Osteoblast (primary cell): ENCODE measurements around the gene NEGR1. TPM values are rescaled to one million over a fixed set of nuclear protein-coding genes. Genes with fewer than 3 reads are reported as not detected.

Source experiments
- DNase-seq: peaks from one replicate; pipeline ENCODE4 v3.0.0; 2011; ENCODE audit warnings: low spot score, mixed read lengths; ENCODE audit not compliant: insufficient read length; ENCODE audit errors: missing footprints
- H2AFZ ChIP-seq: 2 replicates; pipeline ENCODE4 v1.6.0; 2011; ENCODE audit warnings: mild to moderate bottlenecking, low read length
- H3K27ac ChIP-seq: 2 replicates; pipeline ENCODE4 v1.5.1; 2011; ENCODE audit warnings: mild to moderate bottlenecking, low read depth, low read length, moderate library complexity
- H3K27me3 ChIP-seq: 2 replicates; pipeline ENCODE4 v1.6.0; 2012; ENCODE audit warnings: mild to moderate bottlenecking, control low read depth, inconsistent platforms, low read length, moderate library complexity; ENCODE audit not compliant: insufficient read depth
- H3K36me3 ChIP-seq: 2 replicates; pipeline ENCODE4 v1.5.1; 2011; ENCODE audit warnings: mild to moderate bottlenecking, low read length, control low read depth, moderate library complexity; ENCODE audit not compliant: insufficient read depth
- H3K4me1 ChIP-seq: 2 replicates; pipeline ENCODE4 v1.5.1; 2011; ENCODE audit warnings: mild to moderate bottlenecking, low read length, control low read depth, moderate library complexity; ENCODE audit not compliant: insufficient read depth
- H3K4me2 ChIP-seq: 2 replicates; pipeline ENCODE4 v1.6.0; 2011; ENCODE audit warnings: mild to moderate bottlenecking, low read length; ENCODE audit not compliant: insufficient read depth
- H3K4me3 ChIP-seq: fragments of 200-600 bp; sonication (generic); 3 replicates; pipeline ENCODE4 v1.5.1; 2012; ENCODE audit warnings: mild to moderate bottlenecking, low read length, inconsistent platforms; ENCODE audit not compliant: insufficient read depth
- H3K79me2 ChIP-seq: 2 replicates; pipeline ENCODE4 v1.6.0; 2012; ENCODE audit warnings: mild to moderate bottlenecking, low read length, control low read depth, inconsistent platforms; ENCODE audit not compliant: insufficient read depth
- H3K9me3 ChIP-seq: 2 replicates; pipeline ENCODE4 v1.5.1; 2011; ENCODE audit warnings: low read depth, low read length, control low read depth
- H4K20me1 ChIP-seq: 2 replicates; pipeline ENCODE4 v1.6.0; 2012; ENCODE audit warnings: mild to moderate bottlenecking, low read length, control low read depth; ENCODE audit not compliant: insufficient read depth
- total RNA-seq: library from RNA; depleted of rRNA; stranded (reverse); fragments of >200 nt; gene quantifications from 2 replicates; pipeline ENCODE4 v1.2.3, GENCODE V29; 2012
- TF ChIP-seq, protein P1 (sequence below): IDR thresholded peaks from 2 replicates; pipeline ENCODE4 v1.5.1; 2011; ENCODE audit warnings: mild to moderate bottlenecking, low read depth, low read length, moderate library complexity; ENCODE audit errors: extremely low read depth

NEGR1 gene
- total RNA-seq, 1 donor = 18.1 TPM

DNA sequence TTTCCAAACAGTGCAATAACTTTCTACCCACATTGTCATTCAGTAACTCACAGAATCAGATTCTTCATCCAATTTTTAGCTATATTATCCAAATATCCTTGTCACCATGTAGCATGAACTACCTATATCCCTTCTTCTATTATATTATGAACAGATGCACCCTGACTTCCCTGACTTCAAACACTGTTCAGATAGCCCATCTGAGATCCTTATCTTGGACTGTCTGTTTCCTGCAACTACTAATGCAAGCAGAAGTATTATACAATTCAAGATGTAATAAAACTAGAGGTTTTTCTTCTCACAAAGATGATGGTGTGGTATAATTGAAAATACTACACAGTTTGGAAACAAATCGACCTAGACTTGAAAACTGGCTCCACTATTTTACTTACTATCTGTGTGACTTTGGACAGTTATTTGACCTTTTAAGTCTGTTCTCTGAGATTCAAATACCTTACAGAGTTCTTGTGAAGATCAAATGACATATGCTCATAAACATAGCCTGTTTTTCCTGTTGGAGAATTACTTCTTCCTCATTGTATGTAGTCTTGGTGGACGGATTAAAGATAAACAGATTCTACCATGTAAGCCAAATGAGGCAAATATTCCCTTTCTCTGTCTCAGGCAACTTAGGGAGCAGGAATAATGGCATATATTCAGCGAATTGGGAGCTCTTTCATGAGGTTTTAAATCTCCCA is 793.6 kb downstream of the NEGR1 start:
- Histone ChIP-seq H3K27ac (no peak overlapping the region), H4K20me1 (no peaks in the 10 kb centered on the region), H3K36me3 (no peaks in the 10 kb centered on the region), H3K79me2 (no peaks in the 10 kb centered on the region), H3K4me2 (no peak overlapping the region), H3K4me1 (no peaks in the 10 kb centered on the region), H3K4me3 (no peak overlapping the region), H3K27me3 (no peaks in the 10 kb centered on the region), H2AFZ (no peak overlapping the region), H3K9me3 (no peaks in the 10 kb centered on the region)
- DNase-seq = no peak
- TF ChIP-seq, protein P1, sequence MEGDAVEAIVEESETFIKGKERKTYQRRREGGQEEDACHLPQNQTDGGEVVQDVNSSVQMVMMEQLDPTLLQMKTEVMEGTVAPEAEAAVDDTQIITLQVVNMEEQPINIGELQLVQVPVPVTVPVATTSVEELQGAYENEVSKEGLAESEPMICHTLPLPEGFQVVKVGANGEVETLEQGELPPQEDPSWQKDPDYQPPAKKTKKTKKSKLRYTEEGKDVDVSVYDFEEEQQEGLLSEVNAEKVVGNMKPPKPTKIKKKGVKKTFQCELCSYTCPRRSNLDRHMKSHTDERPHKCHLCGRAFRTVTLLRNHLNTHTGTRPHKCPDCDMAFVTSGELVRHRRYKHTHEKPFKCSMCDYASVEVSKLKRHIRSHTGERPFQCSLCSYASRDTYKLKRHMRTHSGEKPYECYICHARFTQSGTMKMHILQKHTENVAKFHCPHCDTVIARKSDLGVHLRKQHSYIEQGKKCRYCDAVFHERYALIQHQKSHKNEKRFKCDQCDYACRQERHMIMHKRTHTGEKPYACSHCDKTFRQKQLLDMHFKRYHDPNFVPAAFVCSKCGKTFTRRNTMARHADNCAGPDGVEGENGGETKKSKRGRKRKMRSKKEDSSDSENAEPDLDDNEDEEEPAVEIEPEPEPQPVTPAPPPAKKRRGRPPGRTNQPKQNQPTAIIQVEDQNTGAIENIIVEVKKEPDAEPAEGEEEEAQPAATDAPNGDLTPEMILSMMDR = no peak

- H2AFZ ChIP-seq = no peak overlapping the region
- no peak overlapping the region for H3K4me2 ChIP-seq
- H3K4me1 ChIP-seq = no peaks in the 10 kb centered on the region
- H3K9me3 ChIP-seq = no peaks in the 10 kb centered on the region
- no peak overlapping the region for H3K4me3 ChIP-seq
- no peak overlapping the region for H3K27ac ChIP-seq
- H4K20me1 ChIP-seq = no peaks in the 10 kb centered on the region
- H3K79me2 ChIP-seq = no peaks in the 10 kb centered on the region
- H3K36me3 ChIP-seq = no peaks in the 10 kb centered on the region
- DNase-seq = no peak
- TF ChIP-seq, protein P1 = no peak
- H3K27me3 ChIP-seq = no peaks in the 10 kb centered on the region
These were observed 809.0 kb downstream of the NEGR1 start for GRCh38 chr1:71473331-71473730.

DNA sequence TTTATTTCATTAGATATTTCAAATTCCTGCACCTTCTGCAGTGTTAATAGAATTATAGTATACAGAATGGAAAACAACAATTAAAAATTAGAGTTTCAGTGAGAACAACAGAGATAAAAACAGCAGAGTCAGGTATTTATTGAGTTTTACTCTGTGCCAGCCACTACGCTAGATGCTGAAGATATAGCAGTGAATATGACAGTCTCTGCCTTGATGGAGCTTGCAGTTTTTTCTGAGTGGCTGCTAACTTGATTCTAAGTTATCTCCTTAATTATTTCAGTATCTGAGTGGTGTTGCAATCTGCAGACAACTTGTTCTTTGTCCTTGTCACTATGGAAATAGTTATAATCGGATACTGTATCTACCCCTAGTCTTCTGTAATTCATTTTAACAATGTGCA is 817.2 kb downstream of the NEGR1 start:
- DNase-seq = no peak
- Histone ChIP-seq H3K9me3 (no peaks in the 10 kb centered on the region), H4K20me1 (no peaks in the 10 kb centered on the region), H3K36me3 (no peaks in the 10 kb centered on the region), H3K27ac (no peak overlapping the region), H3K4me2 (no peak overlapping the region), H2AFZ (no peak overlapping the region), H3K27me3 (no peaks in the 10 kb centered on the region), H3K4me3 (no peak overlapping the region), H3K4me1 (no peaks in the 10 kb centered on the region), H3K79me2 (no peaks in the 10 kb centered on the region)
- TF ChIP-seq, protein P1 = no peak

GRCh38 chr1:71464016-71464415 is 818.3 kb downstream of the NEGR1 start:
- TF ChIP-seq, protein P1 = no peak
- Histone ChIP-seq H4K20me1 (no peaks in the 10 kb centered on the region), H2AFZ (no peak overlapping the region), H3K4me1 (no peaks in the 10 kb centered on the region), H3K79me2 (no peaks in the 10 kb centered on the region), H3K4me3 (no peak overlapping the region), H3K27me3 (no peaks in the 10 kb centered on the region), H3K27ac (no peak overlapping the region), H3K9me3 (no peaks in the 10 kb centered on the region), H3K36me3 (no peaks in the 10 kb centered on the region), H3K4me2 (no peak overlapping the region)
- DNase-seq = peak; percentile 3
